Bronchial epithelial cell (primary cell): ENCODE results near the gene TSC22D4. TPM values are rescaled to one million over a fixed set of nuclear protein-coding genes. Genes with fewer than 3 reads are reported as not detected.
"Not testable (repeated sequence)": the region's sequence is repeated elsewhere in the genome, so short reads cannot be mapped to it uniquely, and the experiment has no call there.

ENCODE experiments used
- DNase-seq: peaks from one replicate; pipeline ENCODE4 v3.0.0-alpha.2; 2010; ENCODE audit warnings: low read depth
- FAIRE-seq: peaks from 2 replicates; lab custom pipeline; 2011; peaks lifted over from hg19 to GRCh38; lab: Jason Lieb, UNC
- H3K27me3 ChIP-seq: 2 replicates; pipeline ENCODE4 v1.5.1; 2011; ENCODE audit warnings: low read length; ENCODE audit not compliant: control insufficient read depth, insufficient read depth
- H3K36me3 ChIP-seq: 2 replicates; pipeline ENCODE4 v1.5.1; 2011; ENCODE audit warnings: low read length; ENCODE audit not compliant: control insufficient read depth, insufficient read depth
- H3K4me3 ChIP-seq: 2 replicates; pipeline ENCODE4 v1.5.1; 2011; ENCODE audit warnings: mild to moderate bottlenecking, low read depth, low read length, control low read depth
- CTCF ChIP-seq: IDR thresholded peaks from 2 replicates; pipeline ENCODE4 v1.5.1; 2011; ENCODE audit warnings: mild to moderate bottlenecking, moderate library complexity, low read length, control low read depth, inconsistent platforms; ENCODE audit not compliant: insufficient read depth, severe bottlenecking
- total RNA-seq: library from RNA; depleted of rRNA; stranded (reverse); fragments of >200 nt; gene quantifications from 2 replicates; pipeline ENCODE4 v1.2.1, GENCODE V29; 2014

TSC22D4 gene
- total RNA-seq, 1 donor from 2014 or later: 7.6 TPM

- peak; percentile 93 for FAIRE-seq
- Histone ChIP-seq H3K4me3 (no peak overlapping the region), H3K27me3 (no peaks in the 10 kb centered on the region), H3K36me3 (no peaks in the 10 kb centered on the region)
- DNase-seq: peak; percentile 97
- no peak for TF ChIP-seq CTCF
These were observed 30.2 kb upstream of the TSC22D4 start for GRCh38 chr7:100509231-100509630.

GRCh38 chr7:100506356-100506923 is 27.4 kb upstream of the TSC22D4 start:
- H3K4me3 ChIP-seq: no peak overlapping the region
- no peaks in the 10 kb centered on the region for H3K27me3 ChIP-seq
- FAIRE-seq (no peak), DNase-seq (no peak)
- no peak for TF ChIP-seq CTCF
- no peaks in the 10 kb centered on the region for H3K36me3 ChIP-seq

- TF ChIP-seq CTCF: no peak
- no peaks in the 10 kb centered on the region for H3K27me3 ChIP-seq
- DNase-seq (no peak), FAIRE-seq (no peak)
- no peaks in the 10 kb centered on the region for H3K36me3 ChIP-seq
- no peak overlapping the region for H3K4me3 ChIP-seq
These were observed 26.0 kb upstream of the TSC22D4 start for GRCh38 chr7:100504887-100505611.

GRCh38 chr7:100504031-100504430 is 25.0 kb upstream of the TSC22D4 start:
- not testable (repeated sequence) for H3K27me3 ChIP-seq, H3K4me3 ChIP-seq, H3K36me3 ChIP-seq, DNase-seq, FAIRE-seq

GRCh38 chr7:100500743-100501142 is 21.7 kb upstream of the TSC22D4 start:
- not testable (repeated sequence) for FAIRE-seq

GRCh38 chr7:100496509-100496908 is 17.5 kb upstream of the TSC22D4 start:
- no peak for FAIRE-seq

More at GRCh38 chr7:100500743-100501142, 21.7 kb upstream of the TSC22D4 start:
- not testable (repeated sequence) for DNase-seq, H3K36me3 ChIP-seq, H3K27me3 ChIP-seq, H3K4me3 ChIP-seq

More at GRCh38 chr7:100496509-100496908, 17.5 kb upstream of the TSC22D4 start:
- no peak for TF ChIP-seq CTCF
- Histone ChIP-seq H3K36me3 (no peaks in the 10 kb centered on the region), H3K4me3 (no peak overlapping the region), H3K27me3 (no peaks in the 10 kb centered on the region)
- no peak for DNase-seq
